HG03378 (cell line): ENCODE data around the gene MMP15.
"Not testable (repeated sequence)": the region's sequence is repeated elsewhere in the genome, so short reads cannot be mapped to it uniquely, and the experiment has no call there.

Experiments
- ATAC-seq: cut with Tn5 transposase; IDR thresholded peaks from one replicate; pipeline ENCODE4 v1.9.1; 2021; ENCODE audit warnings: mild to moderate bottlenecking, moderate library complexity; ENCODE audit not compliant: unreplicated experiment

Gene MMP15

DNA sequence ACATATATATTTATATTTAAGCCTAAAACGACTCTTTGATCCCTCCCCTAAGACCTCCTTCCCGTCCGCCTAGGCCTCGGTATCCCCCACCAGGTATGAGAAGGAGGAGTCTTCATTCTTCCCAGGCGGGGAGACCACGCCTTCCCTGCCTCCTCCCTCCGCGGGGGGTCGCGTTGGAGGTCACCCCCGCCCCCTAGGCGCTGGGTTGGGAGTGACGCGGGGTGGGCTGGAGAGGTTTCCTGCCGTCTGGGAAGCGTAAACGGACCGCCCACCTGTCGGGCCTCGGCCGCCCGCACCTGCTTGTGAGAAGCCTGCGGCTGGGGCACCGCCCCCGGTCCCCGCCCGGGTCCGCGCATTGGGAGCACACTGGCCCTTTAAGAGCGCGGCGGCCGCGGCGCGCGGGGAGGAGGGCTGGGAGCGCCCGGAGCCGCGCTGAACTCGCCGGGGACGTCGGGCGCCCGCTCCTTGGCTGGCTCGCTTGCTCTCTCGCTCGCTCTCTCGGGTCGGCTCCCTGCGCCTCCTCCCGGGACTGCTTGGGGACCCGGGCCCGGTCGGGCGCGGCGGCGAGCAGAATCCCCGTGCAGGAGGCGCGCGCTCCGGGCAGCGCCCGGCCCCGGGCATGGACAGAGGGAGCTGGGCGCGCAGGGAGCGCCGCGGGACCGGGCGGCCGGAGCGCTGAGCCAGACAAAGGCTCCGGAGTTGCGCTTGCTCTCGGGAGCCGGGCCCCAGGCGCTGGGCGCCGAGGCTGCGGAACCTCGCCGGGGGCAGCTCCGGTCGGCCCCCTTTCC is at the start of gene MMP15:
Gene MMP15, plus strand, starts transcription at position 404 of the 788 bp plus-strand sequence. CDS start 597 bp downstream, outside the sequence.
- ATAC-seq = no peak

DNA sequence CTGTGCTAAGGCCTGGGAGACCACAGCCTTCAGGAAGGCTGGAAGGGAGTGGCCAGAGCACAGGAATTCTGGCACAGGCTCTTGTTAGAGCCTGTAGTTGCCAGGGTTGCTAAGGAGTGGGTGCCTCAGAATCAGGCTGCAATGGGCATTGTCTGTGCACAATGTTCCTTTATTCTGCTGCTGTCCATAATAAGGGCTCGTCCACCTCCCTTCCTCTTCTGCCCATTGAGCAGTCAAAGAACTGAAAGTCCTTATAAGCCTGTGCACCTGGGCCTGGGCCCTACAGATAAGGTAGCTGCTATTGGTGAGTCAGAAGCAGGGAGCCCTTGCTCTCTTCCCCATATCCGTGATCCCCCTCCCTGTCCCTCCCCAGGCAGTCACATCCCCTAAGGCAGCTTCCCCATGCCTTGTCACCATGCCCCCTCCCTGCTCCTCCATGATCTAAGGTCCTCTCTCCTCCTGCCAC is 49.2 kb upstream of the MMP15 start:
- ATAC-seq = no peak

- no peak for ATAC-seq
Measured at GRCh38 chr16:57977418-57978069, 48.0 kb upstream of the MMP15 start.

DNA sequence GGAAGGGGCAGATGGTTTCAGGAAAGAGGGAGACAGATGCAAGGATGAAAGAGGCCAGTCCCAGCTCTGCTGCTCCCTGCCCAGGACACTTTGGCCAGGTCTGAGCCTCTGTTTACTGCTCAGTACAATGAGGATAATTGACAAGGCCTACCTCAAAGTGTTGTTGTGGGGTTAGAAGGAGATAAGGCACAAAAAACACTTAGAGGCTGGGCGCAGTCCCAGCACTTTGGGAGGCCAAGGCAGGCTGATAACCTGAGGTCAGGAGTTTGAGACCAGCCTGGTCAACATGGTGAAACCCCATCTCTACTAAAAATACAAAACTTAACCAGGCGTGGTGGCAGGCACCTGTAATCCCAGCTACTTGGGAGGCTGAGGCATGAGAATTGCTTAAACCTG is 47.5 kb upstream of the MMP15 start:
- not testable (repeated sequence) for ATAC-seq

GRCh38 chr16:57979006-57979585 is 46.5 kb upstream of the MMP15 start:
- no peak for ATAC-seq

- no peak for ATAC-seq
Measured at GRCh38 chr16:57981636-57982035, 43.9 kb upstream of the MMP15 start.

DNA sequence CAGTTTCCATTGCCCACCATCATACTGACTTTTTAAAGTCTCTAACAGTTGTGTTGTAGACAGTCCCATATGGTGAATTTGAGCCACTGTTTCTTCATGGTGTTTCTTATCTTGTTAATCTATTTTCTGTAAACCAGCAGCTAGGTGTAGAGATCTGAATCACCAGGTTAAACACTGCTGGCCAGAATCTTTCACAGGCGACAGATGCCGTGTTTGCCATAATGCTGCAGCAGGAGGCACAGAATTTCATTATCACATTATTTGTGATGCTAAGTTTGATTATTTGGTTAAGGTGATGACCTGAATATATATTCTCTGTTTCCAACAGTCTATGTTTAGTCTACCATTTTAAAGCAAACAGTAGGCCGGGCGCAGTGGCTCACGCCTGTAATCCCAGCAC is 43.2 kb upstream of the MMP15 start:
- ATAC-seq = no peak

- no peak for ATAC-seq
Measured at GRCh38 chr16:57984443-57985203, 40.9 kb upstream of the MMP15 start.

DNA sequence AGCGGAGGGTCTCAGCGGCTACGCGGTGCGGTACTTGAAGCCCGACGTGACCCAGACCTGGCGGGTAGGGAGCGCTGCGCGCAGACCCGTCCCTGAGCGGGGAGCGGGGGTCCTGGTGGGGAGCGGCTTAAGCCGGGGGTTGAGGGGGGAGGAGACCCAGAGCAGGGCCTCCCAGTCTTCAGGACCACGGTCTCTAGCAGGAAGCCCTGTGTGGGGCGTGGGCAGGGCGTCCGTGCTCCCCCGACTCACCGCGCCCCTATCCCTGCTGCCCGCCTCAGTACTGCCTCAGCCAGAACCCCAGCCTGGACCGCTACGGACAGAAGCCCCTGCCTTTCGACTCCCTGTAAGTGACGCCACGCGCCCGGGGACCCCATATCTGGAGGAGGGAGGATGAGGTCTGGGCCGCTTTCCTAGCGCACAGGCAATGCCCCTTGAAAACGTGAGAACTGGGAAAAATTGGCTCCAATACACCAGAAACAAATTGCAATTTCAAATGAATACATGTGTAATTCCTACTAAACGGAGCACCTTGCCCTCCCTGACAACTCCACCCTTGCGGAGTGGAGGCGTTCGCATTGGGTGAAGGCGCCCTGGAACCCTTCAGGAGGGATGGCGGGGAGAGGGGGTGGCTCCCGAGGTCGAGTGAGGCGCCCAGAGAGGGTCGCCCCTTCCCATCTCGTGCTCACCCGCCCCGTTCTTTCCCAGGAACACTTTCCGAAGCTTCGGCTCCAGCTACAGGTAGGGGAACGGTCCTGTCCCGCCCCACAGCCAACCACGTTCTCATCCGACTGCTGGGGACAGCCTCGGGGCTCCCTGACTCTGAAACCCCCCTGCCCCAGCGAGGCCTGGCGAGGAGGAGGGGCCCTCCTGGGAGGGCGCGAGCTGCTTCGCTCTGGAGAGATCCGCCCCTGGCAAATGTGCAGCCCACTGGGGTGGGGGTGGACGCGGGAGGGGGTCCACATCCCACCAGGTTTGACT is 40.1 kb upstream of the MMP15 start:
- ATAC-seq = no peak

- ATAC-seq = no peak
Measured at GRCh38 chr16:57986196-57986595, 39.4 kb upstream of the MMP15 start.

GRCh38 chr16:57987441-57988177 is 37.9 kb upstream of the MMP15 start:
- ATAC-seq = no peak

DNA sequence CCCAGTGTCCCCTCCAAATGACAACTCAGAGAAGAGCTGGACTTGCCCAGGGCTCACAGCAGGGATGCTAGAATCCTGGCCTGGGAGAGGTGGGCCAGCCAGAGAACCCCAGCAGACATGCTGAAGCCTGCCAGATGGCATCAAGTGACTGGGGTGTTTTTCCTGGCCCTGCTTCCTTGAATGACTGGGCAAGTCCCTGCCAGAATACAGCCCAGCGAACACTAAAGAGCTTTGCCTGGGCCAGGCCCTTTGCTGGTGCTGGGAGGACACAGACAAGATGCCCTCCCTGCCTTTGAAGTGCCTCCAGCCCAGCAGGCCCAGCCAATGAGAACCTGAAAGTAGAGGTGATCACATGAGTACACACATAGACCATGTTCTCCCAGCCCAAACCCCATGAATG is 36.6 kb upstream of the MMP15 start:
- ATAC-seq = no peak

- ATAC-seq = no peak
Measured at GRCh38 chr16:57991551-57992059, 33.9 kb upstream of the MMP15 start.

GRCh38 chr16:57992084-57992483 is 33.5 kb upstream of the MMP15 start:
- no peak for ATAC-seq

DNA sequence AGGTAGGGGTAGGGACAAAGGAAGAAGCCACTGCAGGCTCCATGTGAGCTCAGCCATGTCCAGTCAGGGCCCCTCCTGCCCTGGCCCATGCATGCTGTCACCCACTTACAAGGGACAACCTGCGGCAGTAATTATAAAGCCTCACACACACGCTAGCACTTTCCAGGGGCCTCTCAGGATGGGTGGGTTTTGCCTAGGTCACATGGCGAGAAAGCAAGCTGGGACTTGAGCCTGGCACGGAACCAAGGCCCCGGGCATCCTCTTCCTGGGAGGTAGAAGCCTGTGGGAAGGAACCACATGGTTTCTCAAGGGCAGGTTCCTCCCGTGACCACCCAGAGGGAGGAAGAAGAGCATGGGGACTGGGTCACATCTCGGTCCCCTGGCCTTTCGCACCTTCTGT is 32.1 kb upstream of the MMP15 start:
- ATAC-seq = no peak

DNA sequence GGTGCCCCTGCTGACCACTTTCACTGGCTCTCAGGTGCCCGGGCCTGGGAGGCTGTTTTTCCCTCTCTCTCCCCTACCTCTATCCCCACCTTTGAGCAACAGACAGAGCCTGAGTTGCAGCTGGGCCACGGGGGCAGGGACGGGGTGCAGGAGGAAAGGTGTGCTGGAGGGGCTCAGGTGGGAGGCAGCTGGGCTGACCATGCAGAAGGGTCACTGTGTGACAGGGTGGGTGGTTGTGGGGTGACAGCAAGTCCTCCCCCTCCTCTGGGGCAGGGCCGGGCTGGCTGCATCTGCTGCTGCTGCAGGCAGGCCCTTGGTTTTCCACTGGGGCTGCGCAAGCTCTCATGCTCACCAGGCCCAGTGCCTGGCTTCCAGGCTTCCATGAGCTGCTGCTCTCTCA is 31.7 kb upstream of the MMP15 start:
- ATAC-seq = no peak

DNA sequence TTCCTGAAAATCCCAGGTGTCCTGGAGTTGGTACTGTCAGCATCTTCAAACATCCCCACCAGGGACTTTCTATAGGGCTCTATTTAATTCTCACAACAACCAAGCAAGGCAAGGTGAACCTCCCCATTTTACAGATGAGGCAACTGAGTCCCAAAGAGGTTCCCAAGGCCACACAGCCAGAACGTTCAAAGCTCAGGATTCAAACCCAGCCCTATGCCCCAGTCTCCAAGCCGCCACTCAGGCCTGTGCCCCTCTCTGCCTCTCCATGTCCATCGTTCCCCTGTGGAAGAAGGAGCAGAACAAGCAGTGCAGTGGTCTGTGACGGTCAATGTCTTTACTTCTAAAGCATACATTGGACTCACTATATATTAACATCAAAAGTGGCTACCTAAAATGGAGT is 31.2 kb upstream of the MMP15 start:
- no peak for ATAC-seq

DNA sequence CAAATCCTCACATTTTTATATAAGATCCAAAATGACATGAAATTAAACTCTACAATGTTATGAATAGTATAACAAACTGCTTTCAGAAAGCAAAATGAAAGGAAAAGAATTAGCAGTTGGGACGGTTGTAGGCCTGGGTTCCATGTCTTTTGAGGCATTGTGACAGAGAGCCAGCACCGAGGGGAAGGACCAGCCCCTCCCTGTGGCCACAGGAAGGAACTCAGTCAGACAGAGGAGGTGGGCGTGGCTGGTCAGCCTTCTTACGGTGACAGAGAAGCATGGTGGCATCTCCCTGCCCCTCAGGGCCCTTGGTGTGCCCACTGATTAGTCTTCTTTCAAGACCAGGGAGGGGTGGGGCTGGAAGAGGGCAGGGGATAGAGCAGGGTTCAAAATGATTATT is 30.8 kb upstream of the MMP15 start:
- no peak for ATAC-seq

DNA sequence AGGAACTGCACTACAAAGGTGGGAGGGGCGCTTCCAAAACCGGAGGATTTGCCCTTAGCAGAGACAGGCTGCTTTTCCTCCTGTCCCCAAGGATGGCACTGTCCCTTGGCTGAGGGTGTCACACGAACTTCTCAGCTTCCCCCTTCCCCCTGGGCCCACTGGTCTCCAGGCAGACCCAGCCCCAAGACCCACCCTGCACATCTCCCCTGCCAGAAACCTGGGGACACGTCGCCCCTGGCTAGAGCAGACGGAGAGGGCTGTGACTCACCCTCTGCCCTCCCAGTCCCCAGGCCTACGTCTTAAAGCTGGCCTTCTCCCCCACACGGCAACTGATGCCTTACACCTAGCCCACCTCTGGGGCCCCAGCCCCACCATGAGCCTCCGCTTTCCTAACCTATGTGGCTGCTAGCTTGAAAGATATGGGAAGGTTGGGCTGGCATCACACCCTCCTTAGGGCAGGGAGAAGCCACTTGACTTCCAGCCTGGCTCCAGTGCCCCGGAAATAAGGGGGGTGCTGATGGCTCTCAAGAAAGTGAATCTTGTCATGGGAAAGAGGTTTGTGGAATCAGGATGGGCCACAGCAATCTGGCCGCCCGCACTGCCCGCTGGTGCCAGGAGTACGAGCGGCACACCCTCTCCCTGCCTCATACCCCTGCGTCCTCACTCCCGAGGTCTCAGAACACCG is 29.7 kb upstream of the MMP15 start:
- ATAC-seq = no peak
